Hepatocyte (in vitro differentiated cells): Measurements from ENCODE around the gene CASKIN2. TPM values are rescaled to one million over a fixed set of nuclear protein-coding genes. Genes with fewer than 3 reads are reported as not detected.
A peak's percentile ranks its signal among the peaks of the same experiment; 100 is the strongest.
"Not testable (repeated sequence)": the region's sequence is repeated elsewhere in the genome, so short reads cannot be mapped to it uniquely, and the experiment has no call there.

Experiments
- DNase-seq: peaks from one replicate; pipeline ENCODE4 v3.0.0-alpha.2; 2016; ENCODE audit warnings: low spot score
- H2AFZ ChIP-seq: fragments of 200-600 bp; sonication (generic); 2 replicates; pipeline ENCODE4 v1.6.0; 2016; ENCODE audit warnings: antibody characterized with exemption, mild to moderate bottlenecking
- H3K27ac ChIP-seq: fragments of 200-600 bp; sonication (generic); 2 replicates; pipeline ENCODE4 v1.5.1; 2016; ENCODE audit warnings: mild to moderate bottlenecking
- H3K27me3 ChIP-seq: fragments of 200-600 bp; sonication (generic); 2 replicates; pipeline ENCODE4 v1.6.1; 2016
- H3K36me3 ChIP-seq: fragments of 200-600 bp; sonication (generic); replicated peaks from 2 replicates; pipeline ENCODE4 v1.5.1; 2016; ENCODE audit warnings: low read depth; ENCODE audit not compliant: insufficient read depth
- H3K4me1 ChIP-seq: fragments of 200-600 bp; sonication (generic); 2 replicates; pipeline ENCODE4 v1.5.1; 2016; ENCODE audit warnings: mild to moderate bottlenecking, moderate library complexity; ENCODE audit not compliant: insufficient read depth
- H3K4me2 ChIP-seq: fragments of 200-600 bp; sonication (generic); 2 replicates; pipeline ENCODE4 v1.6.0; 2016
- H3K4me3 ChIP-seq: fragments of 200-600 bp; sonication (generic); 2 replicates; pipeline ENCODE4 v1.5.1; 2016; ENCODE audit warnings: mild to moderate bottlenecking
- H3K79me2 ChIP-seq: fragments of 200-600 bp; sonication (generic); 2 replicates; pipeline ENCODE4 v1.6.0; 2017; ENCODE audit warnings: mild to moderate bottlenecking
- H3K9me2 ChIP-seq: fragments of 200-600 bp; sonication (generic); replicated peaks from 2 replicates; pipeline ENCODE4 v1.6.0; 2017; ENCODE audit warnings: mild to moderate bottlenecking; ENCODE audit not compliant: insufficient read depth
- H3K9me3 ChIP-seq: fragments of 200-600 bp; sonication (generic); 2 replicates; pipeline ENCODE4 v1.5.1; 2016; ENCODE audit warnings: low read depth, mild to moderate bottlenecking
- H4K20me1 ChIP-seq: fragments of 200-600 bp; sonication (generic); 2 replicates; pipeline ENCODE4 v1.6.0; 2016; ENCODE audit warnings: mild to moderate bottlenecking; ENCODE audit not compliant: insufficient read depth, poor library complexity, severe bottlenecking
- CTCF ChIP-seq: fragments of 200-600 bp; sonication (generic); IDR thresholded peaks from 2 replicates; pipeline ENCODE4 v1.5.1; 2016; ENCODE audit warnings: antibody characterized with exemption, mild to moderate bottlenecking; ENCODE audit not compliant: poor library complexity
- EZH2 ChIP-seq: fragments of 200-600 bp; sonication (generic); IDR thresholded peaks from 2 replicates; pipeline ENCODE4 v1.6.1; 2016; ENCODE audit warnings: antibody characterized with exemption, mild to moderate bottlenecking, borderline replicate concordance
- EZH2phosphoT487 ChIP-seq: fragments of 200-600 bp; sonication (generic); IDR thresholded peaks from one replicate; pipeline ENCODE4 v1.6.1; 2018; ENCODE audit warnings: antibody characterized with exemption, mild to moderate bottlenecking, low read depth, moderate library complexity; ENCODE audit not compliant: unreplicated experiment, severe bottlenecking
- whole genome bisulfite sequencing: methylation state at CpG from one replicate; pipeline ENCODE4 v1.1.6; 2016; ENCODE audit warnings: low lambda C conversion rate; ENCODE audit errors: missing lambda C conversion rate; 5-methylcytosine and 5-hydroxymethylcytosine counted together
- microRNA-seq: library from miRNA; unstranded; fragments of <30 nt; microRNA quantifications from one replicate; pipeline ENCODE4, GENCODE V29; 2017
- polyA plus RNA-seq: library from polyadenylated mRNA; unstranded; fragments of >200 nt; fragmentation: Nextera tagmentation; extraction: Ambion mirVana; gene quantifications from 2 replicates; pipeline ENCODE4 v1.2.1, GENCODE V29; 2016
- total RNA-seq: library from RNA; depleted of rRNA; stranded (reverse); fragments of >200 nt; gene quantifications from 2 replicates; pipeline ENCODE4 v1.2.3, GENCODE V29; 2014

CASKIN2 gene
- total and polyA plus RNA-seq, 2 experiments from 2014 or later: 9.8 to 16.2 TPM

GRCh38 chr17:75456039-75456416 lies 59.3 kb downstream of the CASKIN2 start:
- peak overlapping the region; percentile 95 for H3K27ac ChIP-seq

GRCh38 chr17:75454672-75455071 lies 60.7 kb downstream of the CASKIN2 start:
- not testable (repeated sequence) for H3K27me3 ChIP-seq, H3K4me2 ChIP-seq, H2AFZ ChIP-seq, H3K27ac ChIP-seq, H3K9me3 ChIP-seq, H3K9me2 ChIP-seq, DNase-seq, H3K36me3 ChIP-seq, H4K20me1 ChIP-seq, H3K4me3 ChIP-seq
- Histone ChIP-seq H3K79me2 (peaks cover 19% of the 10 kb centered on the region), H3K4me1 (peaks cover 18% of the 10 kb centered on the region)
- WGBS: 98% methylated on average over 3 of the region's 3 CpGs

More at GRCh38 chr17:75456039-75456416, 59.3 kb downstream of the CASKIN2 start:
- no peak for TF ChIP-seq EZH2phosphoT487
- 4% methylated on average over 13 of the region's 13 CpGs for WGBS
- Histone ChIP-seq H3K4me2 (peak overlapping the region; percentile 77), H3K4me1 (peaks cover 18% of the 10 kb centered on the region), H3K4me3 (peak overlapping the region; percentile 12), H3K36me3 (no peaks in the 10 kb centered on the region), H3K9me2 (no peaks in the 10 kb centered on the region), H2AFZ (peak overlapping the region; percentile 61), H3K27me3 (no peaks in the 10 kb centered on the region), H4K20me1 (no peaks in the 10 kb centered on the region), H3K79me2 (peaks cover 24% of the 10 kb centered on the region), H3K9me3 (no peaks in the 10 kb centered on the region)
- DNase-seq: no peak

- H3K9me2 ChIP-seq: no peaks in the 10 kb centered on the region
- H3K4me1 ChIP-seq: peaks cover 17% of the 10 kb centered on the region
- H3K9me3 ChIP-seq: no peaks in the 10 kb centered on the region
- peaks cover 19% of the 10 kb centered on the region for H3K79me2 ChIP-seq
- no peak overlapping the region for H3K4me2 ChIP-seq
- no peak for TF ChIP-seq EZH2
- no peak for TF ChIP-seq CTCF
- no peak for TF ChIP-seq EZH2phosphoT487
- H2AFZ ChIP-seq: no peak overlapping the region
- H4K20me1 ChIP-seq: no peaks in the 10 kb centered on the region
- H3K27ac ChIP-seq: peak overlapping the region; percentile 29
- H3K4me3 ChIP-seq: no peak overlapping the region
- H3K27me3 ChIP-seq: no peaks in the 10 kb centered on the region
- H3K36me3 ChIP-seq: no peaks in the 10 kb centered on the region
- DNase-seq: no peak
Measured at GRCh38 chr17:75454193-75454592, 61.1 kb downstream of the CASKIN2 start.

- H3K4me2 ChIP-seq: no peak overlapping the region
- 91% methylated on average over 4 of the region's 4 CpGs for WGBS
- no peak for DNase-seq
- TF ChIP-seq EZH2 (no peak), CTCF (no peak), EZH2phosphoT487 (no peak)
- no peaks in the 10 kb centered on the region for H3K36me3 ChIP-seq
- no peak overlapping the region for H3K27ac ChIP-seq
- H4K20me1 ChIP-seq: no peaks in the 10 kb centered on the region
- no peaks in the 10 kb centered on the region for H3K4me1 ChIP-seq
- H2AFZ ChIP-seq: no peak overlapping the region
- H3K4me3 ChIP-seq: no peak overlapping the region
- H3K9me3 ChIP-seq: no peaks in the 10 kb centered on the region
- H3K27me3 ChIP-seq: no peaks in the 10 kb centered on the region
- no peaks in the 10 kb centered on the region for H3K79me2 ChIP-seq
- no peaks in the 10 kb centered on the region for H3K9me2 ChIP-seq
Measured at GRCh38 chr17:75450270-75450669, 65.1 kb downstream of the CASKIN2 start.

Small RNAs within 50 kb of the gene (microRNA-seq; reads per million reads assigned to microRNA genes)
- gene MIR6785: 2.2 reads per million

Other genes starting within 250 kb of the CASKIN2 start
- gene MIF4GD, start 244.3 kb downstream of the CASKIN2 start, total RNA-seq: 11.0 and 12.4 TPM in 2 replicates
- gene MIF4GD, start 244.3 kb downstream of the CASKIN2 start, polyA plus RNA-seq: 23.6 and 31.4 TPM in 2 replicates
- 4.6 and 10.8 TPM in 2 replicates for gene SLC25A19, start 226.1 kb downstream of the CASKIN2 start, total RNA-seq
- 7.6 and 8.4 TPM in 2 replicates for gene SLC25A19, start 226.1 kb downstream of the CASKIN2 start, polyA plus RNA-seq
- 90.6 and 101 TPM in 2 replicates for gene GRB2, start 109.9 kb downstream of the CASKIN2 start, total RNA-seq
- 82.7 and 86.7 TPM in 2 replicates for gene GRB2, start 109.9 kb downstream of the CASKIN2 start, polyA plus RNA-seq
- 18.7 and 53.5 TPM in 2 replicates for gene TMEM94, start 58.9 kb downstream of the CASKIN2 start, total RNA-seq
- 43.5 and 50.7 TPM in 2 replicates for gene TMEM94, start 58.9 kb downstream of the CASKIN2 start, polyA plus RNA-seq
- 30.4 and 42.5 TPM in 2 replicates for gene TSEN54, start 991 bp upstream of the CASKIN2 start, total RNA-seq
- 46.3 and 52.3 TPM in 2 replicates for gene TSEN54, start 991 bp upstream of the CASKIN2 start, polyA plus RNA-seq
- gene LLGL2, start 10.2 kb upstream of the CASKIN2 start, total RNA-seq: 60.9 and 81.8 TPM in 2 replicates
- gene LLGL2, start 10.2 kb upstream of the CASKIN2 start, polyA plus RNA-seq: 154 and 194 TPM in 2 replicates
- 99.8 and 153 TPM in 2 replicates for gene MYO15B, start 72.3 kb upstream of the CASKIN2 start, total RNA-seq
- gene MYO15B, start 72.3 kb upstream of the CASKIN2 start, polyA plus RNA-seq: 124 and 132 TPM in 2 replicates
- gene SMIM5, start 117.9 kb upstream of the CASKIN2 start, total RNA-seq: 4.1 and 4.5 TPM in 2 replicates
- 6.8 and 7.7 TPM in 2 replicates for gene SMIM5, start 117.9 kb upstream of the CASKIN2 start, polyA plus RNA-seq
- 11.8 and 23.1 TPM in 2 replicates for gene RECQL5, start 151.6 kb upstream of the CASKIN2 start, total RNA-seq
- gene RECQL5, start 151.6 kb upstream of the CASKIN2 start, polyA plus RNA-seq: 44.4 and 79.6 TPM in 2 replicates
- 59.3 and 67.5 TPM in 2 replicates for gene SAP30BP, start 151.8 kb upstream of the CASKIN2 start, total RNA-seq
- 89.9 and 110 TPM in 2 replicates for gene SAP30BP, start 151.8 kb upstream of the CASKIN2 start, polyA plus RNA-seq
- 11.5 and 15.7 TPM in 2 replicates for gene ITGB4, start 205.9 kb upstream of the CASKIN2 start, total RNA-seq
- gene ITGB4, start 205.9 kb upstream of the CASKIN2 start, polyA plus RNA-seq: 19.4 and 23.5 TPM in 2 replicates
- gene GALK1, start 249.7 kb upstream of the CASKIN2 start, total RNA-seq: 63.7 and 76.4 TPM in 2 replicates
- gene GALK1, start 249.7 kb upstream of the CASKIN2 start, polyA plus RNA-seq: 139 and 161 TPM in 2 replicates